Measurements from ENCODE around the gene DIPK1C. TPM values are rescaled to one million over a fixed set of nuclear protein-coding genes. Genes with fewer than 3 reads are reported as not detected.

DIPK1C gene
- polyA plus RNA-seq, 1 donor (not counting 4 experiments of a cell fraction or from before 2014, with no cell fraction given): not detected

GRCh38 chr18:74425876-74426275, 31.2 kb downstream of the DIPK1C start:
- TF ChIP-seq CTCF (optimal IDR thresholded peaks at IDR 0.05 in 1 of 3, IDR thresholded peaks at IDR 0.05 in 1 of 3, conservative IDR thresholded peaks at IDR 0.05 in 1 of 3; ENCODE audit: extremely low read depth in 1 of 3, insufficient read depth in 2 of 3, low read length in 3 of 3) (no peak), EZH2 (IDR thresholded peaks at IDR 0.05; ENCODE audit: low read length) (no peak)
- Histone ChIP-seq H3K27me3 (ENCODE audit: control insufficient read depth, extremely low read depth, insufficient read depth, low read length) (no peaks in the 10 kb centered on the region), H3K4me2 (ENCODE audit: control insufficient read depth, extremely low read depth, insufficient read depth, low read depth, low read length) (no peak overlapping the region), H3K9me3 (ENCODE audit: control insufficient read depth, low read depth, low read length) (peaks cover 3% of the 10 kb centered on the region), H3K9ac (ENCODE audit: control insufficient read depth, extremely low read depth, insufficient read depth, low read length) (no peak overlapping the region), H3K36me3 (ENCODE audit: control insufficient read depth in 2 of 2, extremely low read depth in 1 of 2, insufficient read depth in 2 of 2, low read length in 2 of 2) (no peaks in the 10 kb centered on the region), H3K9me1 (ENCODE audit: control insufficient read depth, extremely low read depth, insufficient read depth, low read length) (no peaks in the 10 kb centered on the region), H3K27ac (ENCODE audit: control insufficient read depth, insufficient read depth, low read length) (no peak overlapping the region), H2AFZ (ENCODE audit: control insufficient read depth, low read length) (no peak overlapping the region), H3K4me3 (ENCODE audit: control insufficient read depth in 2 of 3, extremely low read depth in 1 of 3, insufficient read depth in 2 of 3, low read depth in 1 of 3, low read length in 3 of 3) (no peak overlapping the region), H3K4me1 (ENCODE audit: control insufficient read depth, extremely low read depth, insufficient read depth, low read length) (no peaks in the 10 kb centered on the region), H3K79me2 (ENCODE audit: control insufficient read depth, insufficient read depth, low read length) (no peaks in the 10 kb centered on the region), H4K20me1 (ENCODE audit: control insufficient read depth, extremely low read depth, insufficient read depth, low read length) (no peaks in the 10 kb centered on the region)
- DNase-seq (ENCODE audit: low read depth, low spot score) (no peak), FAIRE-seq (no peak)
- dilution Hi-C loops (cut with MboI; ENCODE audit: extremely low pct_ligation_motif_present, low sequenced_read_pairs): no loop called here

GRCh38 chr18:74425161-74425560, 31.9 kb downstream of the DIPK1C start:
- dilution Hi-C loops (cut with MboI; ENCODE audit: extremely low pct_ligation_motif_present, low sequenced_read_pairs): no loop called here
- H4K20me1 ChIP-seq (ENCODE audit: control insufficient read depth, extremely low read depth, insufficient read depth, low read length): no peaks in the 10 kb centered on the region
- H3K4me2 ChIP-seq (ENCODE audit: control insufficient read depth, extremely low read depth, insufficient read depth, low read depth, low read length): no peak overlapping the region
- H3K36me3 ChIP-seq (ENCODE audit: control insufficient read depth in 2 of 2, extremely low read depth in 1 of 2, insufficient read depth in 2 of 2, low read length in 2 of 2): no peaks in the 10 kb centered on the region
- H3K4me3 ChIP-seq (ENCODE audit: control insufficient read depth in 2 of 3, extremely low read depth in 1 of 3, insufficient read depth in 2 of 3, low read depth in 1 of 3, low read length in 3 of 3): no peak overlapping the region
- no peak overlapping the region for H3K9ac ChIP-seq (ENCODE audit: control insufficient read depth, extremely low read depth, insufficient read depth, low read length)
- TF ChIP-seq CTCF (optimal IDR thresholded peaks at IDR 0.05 in 1 of 3, IDR thresholded peaks at IDR 0.05 in 1 of 3, conservative IDR thresholded peaks at IDR 0.05 in 1 of 3; ENCODE audit: extremely low read depth in 1 of 3, insufficient read depth in 2 of 3, low read length in 3 of 3) (no peak), EZH2 (IDR thresholded peaks at IDR 0.05; ENCODE audit: low read length) (no peak)
- no peaks in the 10 kb centered on the region for H3K27me3 ChIP-seq (ENCODE audit: control insufficient read depth, extremely low read depth, insufficient read depth, low read length)
- DNase-seq (ENCODE audit: low read depth, low spot score) (no peak), FAIRE-seq (no peak)
- no peaks in the 10 kb centered on the region for H3K4me1 ChIP-seq (ENCODE audit: control insufficient read depth, extremely low read depth, insufficient read depth, low read length)
- H2AFZ ChIP-seq (ENCODE audit: control insufficient read depth, low read length): no peak overlapping the region
- H3K79me2 ChIP-seq (ENCODE audit: control insufficient read depth, insufficient read depth, low read length): no peaks in the 10 kb centered on the region
- H3K27ac ChIP-seq (ENCODE audit: control insufficient read depth, insufficient read depth, low read length): no peak overlapping the region
- H3K9me3 ChIP-seq (ENCODE audit: control insufficient read depth, low read depth, low read length): peaks cover 3% of the 10 kb centered on the region
- no peaks in the 10 kb centered on the region for H3K9me1 ChIP-seq (ENCODE audit: control insufficient read depth, extremely low read depth, insufficient read depth, low read length)

All from keratinocyte (primary cell).